Activated CD4-positive, alpha-beta T cell treated with anti-CD3 and anti-CD28 coated beads, Interleukin-2, amount 10 ng/mL, durations not matched to agents 7 days and 5 days (primary cell): Measurements from ENCODE around the gene DNAH11. TPM values are rescaled to one million over a fixed set of nuclear protein-coding genes. Genes with fewer than 3 reads are reported as not detected.
"Not testable (repeated sequence)": the region's sequence is repeated elsewhere in the genome, so short reads cannot be mapped to it uniquely, and the experiment has no call there.

ENCODE experiments used
- CTCF ChIA-PET: fragments of 350-600 bp; sonication (Branson Sonifier 250); formaldehyde crosslinking; loops from one replicate; lab custom pipeline; 2021; ENCODE audit warnings: antibody characterized with exemption; lab: Charles Lee
- POLR2A ChIA-PET: fragments of 350-600 bp; sonication (Branson Sonifier 250); formaldehyde crosslinking; loops from one replicate; lab custom pipeline; 2021; ENCODE audit warnings: antibody characterized with exemption; lab: Charles Lee
- DNase-seq: peaks from one replicate; pipeline ENCODE4 v3.0.0-alpha.2; 2020
- H3K27ac Mint-ChIP-seq: one replicate; pipeline ENCODE4 v1.8.0; 2021; ENCODE audit warnings: mild to moderate bottlenecking, moderate library complexity, mixed read lengths
- H3K27me3 Mint-ChIP-seq: one replicate; pipeline ENCODE4 v1.8.0; 2021; ENCODE audit warnings: mixed read lengths
- H3K36me3 Mint-ChIP-seq: one replicate; pipeline ENCODE4 v1.8.0; 2021; ENCODE audit warnings: low read depth, mixed read lengths
- H3K4me1 Mint-ChIP-seq: one replicate; pipeline ENCODE4 v1.8.0; 2021; ENCODE audit warnings: mixed read lengths
- H3K4me3 Mint-ChIP-seq: one replicate; pipeline ENCODE4 v1.8.0; 2021; ENCODE audit warnings: mild to moderate bottlenecking, moderate library complexity, mixed read lengths
- H3K9me3 Mint-ChIP-seq: one replicate; pipeline ENCODE4 v1.8.0; 2021; ENCODE audit warnings: mixed read lengths
- total RNA-seq, 2 experiments: library from RNA; stranded (reverse); gene quantifications; one replicate each; pipeline ENCODE4 v1.2.3, GENCODE V29; 2021

The DNAH11 gene
- total RNA-seq, 2 experiments from 2014 or later, result 0.77 to 1.3 TPM

- no peak overlapping the region for H3K27ac Mint-ChIP-seq
These were observed 108.9 kb downstream of the DNAH11 start for GRCh38 chr7:21651697-21652096.

GRCh38 chr7:21653623-21654022 lies 110.8 kb downstream of the DNAH11 start:
- DNase-seq, result no peak
- CTCF ChIA-PET, result no interaction called here
- H3K4me1 Mint-ChIP-seq, result no peaks in the 10 kb centered on the region
- no peaks in the 10 kb centered on the region for H3K36me3 Mint-ChIP-seq
- H3K4me3 Mint-ChIP-seq, result no peak overlapping the region
- H3K9me3 Mint-ChIP-seq, result no peaks in the 10 kb centered on the region
- H3K27ac Mint-ChIP-seq, result no peak overlapping the region
- POLR2A ChIA-PET, result no interaction called here
- H3K27me3 Mint-ChIP-seq, result peaks cover 2% of the 10 kb centered on the region

More at GRCh38 chr7:21651697-21652096, 108.9 kb downstream of the DNAH11 start:
- peaks cover 2% of the 10 kb centered on the region for H3K9me3 Mint-ChIP-seq
- no peak for DNase-seq
- ChIA-PET CTCF (no interaction called here), POLR2A (no interaction called here)
- no peaks in the 10 kb centered on the region for H3K36me3 Mint-ChIP-seq
- no peak overlapping the region for H3K4me3 Mint-ChIP-seq
- peaks cover 2% of the 10 kb centered on the region for H3K27me3 Mint-ChIP-seq
- H3K4me1 Mint-ChIP-seq, result no peaks in the 10 kb centered on the region

DNA sequence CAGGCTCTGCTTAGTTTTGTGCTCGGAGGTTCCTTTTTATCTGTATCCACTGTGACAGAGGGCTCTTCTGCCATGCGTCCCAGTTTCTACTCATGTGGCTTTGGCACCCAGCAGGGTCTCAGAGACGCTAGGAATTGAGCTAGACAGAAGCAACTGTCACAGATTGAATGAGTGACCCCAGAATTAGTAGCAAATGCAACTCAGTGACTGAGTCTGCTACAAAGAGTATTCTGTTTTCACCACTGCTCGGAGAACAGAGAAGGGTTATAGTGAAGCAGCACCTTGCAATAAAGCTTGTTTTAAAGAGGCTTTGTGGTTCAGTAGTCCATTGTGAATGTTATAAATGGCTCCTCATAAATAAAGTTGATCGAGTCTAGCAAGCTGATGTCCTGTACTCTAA lies 113.2 kb downstream of the DNAH11 start:
- Mint-ChIP-seq H3K27me3 (no peaks in the 10 kb centered on the region), H3K36me3 (no peaks in the 10 kb centered on the region), H3K9me3 (no peaks in the 10 kb centered on the region), H3K27ac (no peak overlapping the region), H3K4me3 (no peak overlapping the region), H3K4me1 (no peaks in the 10 kb centered on the region)
- no peak for DNase-seq
- POLR2A ChIA-PET, result no interaction called here
- CTCF ChIA-PET, result no interaction called here

DNA sequence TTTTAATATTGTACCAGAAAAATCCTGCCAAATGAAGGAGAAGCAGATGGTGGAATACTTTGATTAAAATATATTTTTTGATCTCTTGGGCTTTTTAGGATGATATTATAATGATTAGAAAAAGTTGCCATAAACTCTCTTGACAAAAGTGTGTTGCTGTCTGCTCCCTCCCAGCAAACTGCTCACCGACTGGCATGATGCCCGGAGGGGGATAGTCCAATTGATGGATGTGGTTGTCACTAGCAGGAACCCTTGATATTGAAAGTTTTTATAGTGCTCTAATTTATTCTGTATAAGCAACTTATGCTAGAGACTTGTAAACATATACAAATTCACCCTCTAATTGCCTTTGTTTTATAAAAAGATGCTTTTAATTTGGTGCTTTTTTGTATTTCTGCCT lies 114.0 kb downstream of the DNAH11 start:
- no peak overlapping the region for H3K27ac Mint-ChIP-seq
- no peak for DNase-seq
- no peaks in the 10 kb centered on the region for H3K27me3 Mint-ChIP-seq
- peaks cover 4% of the 10 kb centered on the region for H3K9me3 Mint-ChIP-seq
- H3K4me1 Mint-ChIP-seq, result no peaks in the 10 kb centered on the region
- ChIA-PET CTCF (no interaction called here), POLR2A (no interaction called here)
- H3K36me3 Mint-ChIP-seq, result no peaks in the 10 kb centered on the region
- no peak overlapping the region for H3K4me3 Mint-ChIP-seq

DNA sequence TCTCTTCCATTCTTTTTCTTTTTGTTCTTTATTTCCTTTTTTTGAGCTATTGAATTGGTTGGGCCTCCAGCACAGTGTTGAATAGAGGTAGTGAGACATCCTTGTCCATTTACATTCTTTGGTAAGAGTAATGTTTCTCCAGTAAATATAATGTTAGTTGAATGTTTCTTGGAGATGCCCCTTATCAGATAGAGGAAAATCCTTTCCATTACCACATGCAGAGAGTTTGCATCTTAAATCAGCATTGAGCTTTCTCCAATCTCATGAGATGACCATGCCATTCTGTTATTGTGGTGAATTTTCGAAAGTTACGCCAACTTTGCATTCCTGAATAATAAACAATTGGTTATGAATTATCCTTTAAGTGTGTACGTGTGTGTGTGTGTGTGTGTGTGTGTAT lies 127.7 kb downstream of the DNAH11 start:
- Mint-ChIP-seq H3K9me3 (no peaks in the 10 kb centered on the region), H3K36me3 (no peaks in the 10 kb centered on the region), H3K4me1 (peaks cover 3% of the 10 kb centered on the region), H3K4me3 (no peak overlapping the region), H3K27me3 (peaks cover 3% of the 10 kb centered on the region), H3K27ac (no peak overlapping the region)
- no peak for DNase-seq
- ChIA-PET CTCF (no interaction called here), POLR2A (no interaction called here)

DNA sequence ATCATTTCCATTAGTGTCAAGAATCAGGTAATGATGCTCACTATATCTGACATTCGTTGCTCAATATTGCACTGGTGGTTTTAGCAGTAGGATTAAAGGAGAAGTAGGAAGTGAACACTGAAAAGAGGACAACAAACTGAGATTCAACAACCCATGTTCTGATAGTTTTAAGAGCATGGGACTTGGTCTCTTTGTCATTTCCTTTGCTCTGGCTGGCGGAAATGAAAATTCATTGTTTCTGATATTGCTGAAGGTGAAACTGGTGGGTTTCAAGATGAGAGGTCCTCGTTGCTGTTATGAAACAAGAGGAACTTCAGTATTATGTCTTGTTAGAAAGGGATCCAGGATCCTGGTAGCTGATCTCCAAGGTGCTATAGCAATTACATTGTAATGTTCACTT lies 129.0 kb downstream of the DNAH11 start:
- Mint-ChIP-seq H3K27ac (no peak overlapping the region), H3K9me3 (no peaks in the 10 kb centered on the region), H3K27me3 (peaks cover 3% of the 10 kb centered on the region), H3K4me3 (no peak overlapping the region), H3K4me1 (peaks cover 3% of the 10 kb centered on the region), H3K36me3 (no peaks in the 10 kb centered on the region)
- POLR2A ChIA-PET, result no interaction called here
- DNase-seq, result no peak
- CTCF ChIA-PET, result no interaction called here

DNA sequence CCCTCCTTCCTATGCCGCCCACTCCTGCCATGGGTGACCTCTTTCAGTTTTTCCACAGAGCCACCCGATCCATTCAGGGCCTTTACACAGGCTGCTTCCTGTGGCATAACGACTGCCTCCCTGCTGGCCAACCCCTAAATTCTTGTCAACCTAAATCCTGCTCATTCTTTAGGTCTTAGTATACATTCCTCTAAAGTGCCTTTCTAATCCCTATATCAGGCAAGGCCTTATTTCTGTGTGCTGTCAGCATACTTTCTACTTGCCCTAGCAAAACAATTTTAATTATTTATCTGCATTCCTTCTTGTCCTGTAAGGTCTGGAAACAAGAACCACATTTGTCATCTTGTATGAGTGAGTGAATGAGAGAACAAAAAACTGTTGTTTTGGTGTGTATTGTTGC lies 132.4 kb downstream of the DNAH11 start:
- Mint-ChIP-seq H3K27me3 (no peaks in the 10 kb centered on the region), H3K9me3 (no peaks in the 10 kb centered on the region), H3K27ac (no peak overlapping the region), H3K4me1 (peaks cover 3% of the 10 kb centered on the region), H3K36me3 (no peaks in the 10 kb centered on the region), H3K4me3 (no peak overlapping the region)
- ChIA-PET POLR2A (no interaction called here), CTCF (no interaction called here)
- DNase-seq, result no peak

DNA sequence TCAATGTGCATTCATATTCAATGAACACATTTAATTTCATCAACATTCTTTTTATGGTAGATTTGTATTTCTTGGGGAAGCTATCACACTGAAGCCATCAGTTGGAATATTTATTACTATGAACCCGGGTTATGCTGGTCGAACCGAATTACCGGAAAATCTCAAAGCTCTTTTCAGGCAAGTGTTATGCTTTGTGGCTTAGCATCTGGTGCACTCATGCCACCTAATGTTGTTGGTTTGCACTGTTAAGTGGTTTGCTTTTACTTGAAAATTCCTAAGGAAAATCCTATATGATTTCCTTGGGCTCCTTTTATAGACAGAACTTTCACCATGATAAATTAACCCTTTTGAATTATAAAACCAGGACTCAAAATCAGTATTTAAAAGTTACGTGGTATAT lies 147.9 kb downstream of the DNAH11 start:
- Mint-ChIP-seq H3K4me3 (no peak overlapping the region), H3K4me1 (no peaks in the 10 kb centered on the region), H3K9me3 (no peaks in the 10 kb centered on the region), H3K27me3 (no peaks in the 10 kb centered on the region), H3K36me3 (no peaks in the 10 kb centered on the region), H3K27ac (no peak overlapping the region)
- DNase-seq, result no peak
- ChIA-PET CTCF (no interaction called here), POLR2A (no interaction called here)

GRCh38 chr7:21691146-21691545 lies 148.3 kb downstream of the DNAH11 start:
- H3K9me3 Mint-ChIP-seq, H3K36me3 Mint-ChIP-seq, H3K4me3 Mint-ChIP-seq, POLR2A ChIA-PET, DNase-seq, CTCF ChIA-PET, H3K27ac Mint-ChIP-seq, H3K27me3 Mint-ChIP-seq, H3K4me1 Mint-ChIP-seq: not testable (repeated sequence)

DNA sequence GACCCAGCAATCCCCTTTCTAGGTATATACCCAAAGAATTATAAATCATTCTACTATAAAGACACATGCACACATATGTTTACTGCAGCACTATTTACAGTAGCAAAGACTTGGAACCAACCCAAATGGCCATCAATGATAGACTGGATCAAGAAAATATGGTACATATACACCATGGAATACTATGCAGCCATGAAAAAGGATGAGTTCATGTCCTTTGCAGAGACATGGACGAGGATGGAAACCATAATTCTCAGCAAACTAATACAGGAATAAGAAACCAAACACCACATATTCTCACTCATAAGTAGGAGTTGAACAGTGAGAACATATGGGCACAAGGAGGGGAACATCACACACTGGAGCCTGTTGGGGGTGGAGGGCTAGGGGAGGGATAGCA lies 157.7 kb downstream of the DNAH11 start:
- H3K4me1 Mint-ChIP-seq, H3K27ac Mint-ChIP-seq, DNase-seq, H3K4me3 Mint-ChIP-seq, POLR2A ChIA-PET, H3K9me3 Mint-ChIP-seq, H3K27me3 Mint-ChIP-seq, H3K36me3 Mint-ChIP-seq: not testable (repeated sequence)
- CTCF ChIA-PET, result interaction anchor here (1.7 kb wide), 1 partner anchor 11 kb away, joined by 4 read pairs; no protein-coding TSS in a partner anchor

GRCh38 chr7:21702303-21702702 lies 159.5 kb downstream of the DNAH11 start:
- Mint-ChIP-seq H3K4me3 (no peak overlapping the region), H3K36me3 (no peaks in the 10 kb centered on the region), H3K27ac (no peak overlapping the region), H3K27me3 (peaks cover 2% of the 10 kb centered on the region), H3K9me3 (peaks cover 2% of the 10 kb centered on the region), H3K4me1 (no peaks in the 10 kb centered on the region)
- DNase-seq, result no peak
- CTCF ChIA-PET, result no interaction called here
- POLR2A ChIA-PET, result no interaction called here

GRCh38 chr7:21704359-21704758 lies 161.5 kb downstream of the DNAH11 start:
- Mint-ChIP-seq H3K27ac (no peak overlapping the region), H3K4me3 (no peak overlapping the region), H3K27me3 (peaks cover 2% of the 10 kb centered on the region), H3K4me1 (no peaks in the 10 kb centered on the region), H3K36me3 (no peaks in the 10 kb centered on the region), H3K9me3 (peaks cover 2% of the 10 kb centered on the region)
- POLR2A ChIA-PET, result no interaction called here
- CTCF ChIA-PET, result no interaction called here
- DNase-seq, result no peak

DNA sequence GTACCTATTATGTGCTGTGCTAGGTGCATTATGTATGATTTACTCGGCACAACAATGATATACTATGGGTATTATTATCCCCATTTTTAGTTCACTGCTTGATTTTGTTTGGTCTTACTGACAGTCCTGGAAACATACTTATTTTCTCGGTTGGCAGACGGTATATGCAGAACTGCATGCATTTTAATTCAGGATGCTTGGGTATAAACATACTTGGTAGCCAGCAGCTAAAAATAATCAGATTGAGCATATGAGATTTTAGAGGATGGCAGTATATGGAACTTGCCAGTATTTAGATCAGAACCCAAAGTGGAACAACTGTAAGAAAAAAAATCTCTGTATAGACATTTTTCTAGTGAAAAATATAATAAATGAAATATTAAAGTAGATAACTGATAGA lies 163.3 kb downstream of the DNAH11 start:
- DNase-seq, result no peak
- no peaks in the 10 kb centered on the region for H3K27me3 Mint-ChIP-seq
- ChIA-PET POLR2A (no interaction called here), CTCF (no interaction called here)
- no peaks in the 10 kb centered on the region for H3K4me1 Mint-ChIP-seq
- H3K36me3 Mint-ChIP-seq, result no peaks in the 10 kb centered on the region
- H3K9me3 Mint-ChIP-seq, result no peaks in the 10 kb centered on the region
- no peak overlapping the region for H3K4me3 Mint-ChIP-seq
- no peak overlapping the region for H3K27ac Mint-ChIP-seq

GRCh38 chr7:21707566-21707965 lies 164.7 kb downstream of the DNAH11 start:
- no peaks in the 10 kb centered on the region for H3K27me3 Mint-ChIP-seq
- no peaks in the 10 kb centered on the region for H3K36me3 Mint-ChIP-seq
- no peak overlapping the region for H3K4me3 Mint-ChIP-seq
- ChIA-PET CTCF (no interaction called here), POLR2A (no interaction called here)
- no peak for DNase-seq
- H3K4me1 Mint-ChIP-seq, result no peaks in the 10 kb centered on the region
- H3K27ac Mint-ChIP-seq, result no peak overlapping the region
- no peaks in the 10 kb centered on the region for H3K9me3 Mint-ChIP-seq
